Astrocyte of the cerebellum (primary cell): Measurements from ENCODE around the gene SLC12A5.
A peak's percentile ranks its signal among the peaks of the same experiment; 100 is the strongest.

Source experiments
- DNase-seq: peaks from one replicate; pipeline ENCODE4 v3.0.0-alpha.2; 2011; ENCODE audit warnings: low read depth
- H3K4me3 ChIP-seq: 2 replicates; pipeline ENCODE4 v1.5.1; 2011; ENCODE audit warnings: mild to moderate bottlenecking, low read depth, low read length, moderate library complexity
- CTCF ChIP-seq: IDR thresholded peaks from 2 replicates; pipeline ENCODE4 v1.5.1; 2012; ENCODE audit warnings: low read length, low read depth, moderate library complexity, mild to moderate bottlenecking; ENCODE audit errors: missing control alignments
- in situ Hi-C: cut with HindIII; loops from 2 replicates; pipeline ENCODE4 v1.10.0; 2017; ENCODE audit warnings: low sequenced_read_pairs

SLC12A5 gene

GRCh38 chr20:46025376-46025783, 3.6 kb upstream of the SLC12A5 start:
- H3K4me3 ChIP-seq = no peak overlapping the region
- in situ Hi-C loops = no loop called here
- no peak for TF ChIP-seq CTCF
- DNase-seq = no peak

GRCh38 chr20:46027245-46027853, 1.7 kb upstream of the SLC12A5 start:
- TF ChIP-seq CTCF = no peak
- in situ Hi-C loops = no loop called here
- H3K4me3 ChIP-seq = no peak overlapping the region
- peak; percentile 44 for DNase-seq

- no peak for TF ChIP-seq CTCF
- DNase-seq = no peak
- no peak overlapping the region for H3K4me3 ChIP-seq
- in situ Hi-C loops = no loop called here
Measured at GRCh38 chr20:46028110-46028509, 905 bp upstream of the SLC12A5 start.

GRCh38 chr20:46030284-46031013, 1.4 kb downstream of the SLC12A5 start:
- no peak for DNase-seq
- in situ Hi-C loops = no loop called here
- H3K4me3 ChIP-seq = no peak overlapping the region
- TF ChIP-seq CTCF = no peak

- in situ Hi-C loops = no loop called here
- H3K4me3 ChIP-seq = no peak overlapping the region
- no peak for DNase-seq
- TF ChIP-seq CTCF = no peak
Measured at GRCh38 chr20:46031014-46031569, 2.1 kb downstream of the SLC12A5 start.

- in situ Hi-C loops = no loop called here
- TF ChIP-seq CTCF = no peak
- H3K4me3 ChIP-seq = no peak overlapping the region
- DNase-seq = no peak
Measured at GRCh38 chr20:46031701-46032254, 2.8 kb downstream of the SLC12A5 start.
